GM12878 (cell line): ENCODE results near the gene THSD4. TPM values are rescaled to one million over a fixed set of nuclear protein-coding genes. Genes with fewer than 3 reads are reported as not detected.

Source experiments
- ATAC-seq: fragments of 200-7000 bp; cut with Tn5 transposase; 3 replicates; pipeline ENCODE4 v1.9.1; 2020; ENCODE audit warnings: mild to moderate bottlenecking, moderate library complexity
- BruUV-seq: library from RNA; stranded (reverse); fragments of 400-500 nt; replicated peaks from 2 replicates; lab custom pipeline; 2021; lab: Mats Ljungman, UMichigan
- CTCF ChIA-PET: fragments of 300-600 bp; sonication (Branson Sonifier 250); formaldehyde crosslinking; extraction: SDS; loops from one replicate; lab custom pipeline; 2021; ENCODE audit warnings: inconsistent platforms; lab: Yijun Ruan, JAX
- POLR2A ChIA-PET: fragments of 350-600 bp; formaldehyde crosslinking; extraction: SDS; loops from one replicate; lab custom pipeline; 2021; ENCODE audit warnings: inconsistent platforms; lab: Charles Lee
- RAD21 ChIA-PET: fragments of 300-600 bp; sonication (Branson Sonifier 250); formaldehyde crosslinking; loops from one replicate; lab custom pipeline; 2023; ENCODE audit warnings: antibody characterized with exemption; ENCODE audit not compliant: unreplicated experiment; lab: Charles Lee
- SMC1A ChIA-PET: fragments of 300-600 bp; sonication (Branson Sonifier 250); formaldehyde crosslinking; loops from one replicate; lab custom pipeline; 2023; ENCODE audit not compliant: unreplicated experiment, uncharacterized antibody; lab: Charles Lee
- DNase-seq: peaks from one replicate; pipeline ENCODE4 v3.0.0-alpha.2; 2011; ENCODE audit warnings: low read depth, low spot score
- FAIRE-seq: peaks from 3 replicates; lab custom pipeline; 2011; peaks lifted over from hg19 to GRCh38; lab: Jason Lieb, UNC
- H2AFZ ChIP-seq: 2 replicates; pipeline ENCODE4 v1.6.0; 2011; ENCODE audit warnings: low read depth, low read length, control low read depth; ENCODE audit not compliant: control insufficient read depth
- H3K27ac ChIP-seq: 2 replicates; pipeline ENCODE4 v1.5.1; 2011; ENCODE audit warnings: control low read depth; ENCODE audit not compliant: control insufficient read depth, insufficient read depth
- H3K27me3 ChIP-seq, 2 experiments: replicated peaks in 1 of 2; 2 replicates each; pipeline versions ENCODE4 v1.6.0 to v1.6.1; 2011; ENCODE audit warnings: low read length in 1 of 2; ENCODE audit not compliant: control insufficient read depth in 2 of 2, insufficient read depth in 2 of 2
- H3K36me3 ChIP-seq, 2 experiments: 2 replicates each; pipeline ENCODE4 v1.5.1; 2011; ENCODE audit warnings: low read length in 1 of 2; ENCODE audit not compliant: control insufficient read depth in 2 of 2, insufficient read depth in 2 of 2
- H3K4me1 ChIP-seq: 2 replicates; pipeline ENCODE4 v1.6.1; 2011; ENCODE audit warnings: mild to moderate bottlenecking, low read length, moderate library complexity, mixed read lengths; ENCODE audit not compliant: control insufficient read depth, insufficient read depth
- H3K4me2 ChIP-seq: 2 replicates; pipeline ENCODE4 v1.6.0; 2011; ENCODE audit warnings: control low read depth; ENCODE audit not compliant: control insufficient read depth, insufficient read depth
- H3K4me3 ChIP-seq: fragments of 200-600 bp; sonication (generic); 2 replicates; pipeline ENCODE4 v1.5.1; 2016
- H3K79me2 ChIP-seq: 2 replicates; pipeline ENCODE4 v1.6.0; 2011; ENCODE audit warnings: low read length; ENCODE audit not compliant: control insufficient read depth, insufficient read depth
- H3K9ac ChIP-seq: 2 replicates; pipeline ENCODE4 v1.8.0; 2011; ENCODE audit warnings: low read length, control low read depth, mixed read lengths; ENCODE audit not compliant: control insufficient read depth, insufficient read depth
- H3K9me3 ChIP-seq: replicated peaks from 3 replicates; pipeline ENCODE4 v1.5.1; 2011; ENCODE audit warnings: mild to moderate bottlenecking, low read length; ENCODE audit not compliant: control insufficient read depth, insufficient read depth
- H4K20me1 ChIP-seq: 2 replicates; pipeline ENCODE4 v1.6.0; 2011; ENCODE audit not compliant: control insufficient read depth, insufficient read depth
- BCL11A ChIP-seq: IDR thresholded peaks from 2 replicates; pipeline ENCODE4 v1.6.1; 2011; ENCODE audit warnings: low read depth, low read length
- CHD4 ChIP-seq: fragments of 200-600 bp; sonication (generic); IDR thresholded peaks from 2 replicates; pipeline ENCODE4 v1.6.1; 2016; ENCODE audit warnings: mild to moderate bottlenecking
- FOXM1 ChIP-seq: IDR thresholded peaks from 2 replicates; pipeline ENCODE4 v1.6.1; 2012; ENCODE audit warnings: low read depth, mild to moderate bottlenecking, inconsistent platforms, low read length, moderate library complexity
- HDAC2 ChIP-seq: fragments of 200-600 bp; sonication (generic); IDR thresholded peaks from 2 replicates; pipeline ENCODE4 v1.6.1; 2017
- MYB ChIP-seq: fragments of 150-350 bp; IDR thresholded peaks from 2 replicates; pipeline ENCODE4 v1.6.1; 2014; ENCODE audit warnings: mild to moderate bottlenecking, low read depth, low read length, borderline replicate concordance
- NBN ChIP-seq: fragments of 450-650 bp; IDR thresholded peaks from 2 replicates; pipeline ENCODE4 v1.6.1; 2016
- NR2C1 ChIP-seq: fragments of 450-650 bp; IDR thresholded peaks from 2 replicates; pipeline ENCODE4 v1.6.1; 2017; ENCODE audit warnings: antibody characterized with exemption, mild to moderate bottlenecking, moderate library complexity
- POU2F2 ChIP-seq: IDR thresholded peaks from 3 replicates; pipeline ENCODE4 v1.6.1; 2011; ENCODE audit warnings: low read depth, mild to moderate bottlenecking, low read length, borderline replicate concordance
- RB1 ChIP-seq: fragments of 450-650 bp; formaldehyde crosslinking; IDR thresholded peaks from 2 replicates; pipeline ENCODE4 v1.6.1; 2017; ENCODE audit warnings: mild to moderate bottlenecking, borderline replicate concordance
- SP1 ChIP-seq: IDR thresholded peaks from one replicate; pipeline ENCODE4 v1.6.1; 2011; ENCODE audit warnings: low read depth, low read length
- SUPT20H ChIP-seq: IDR thresholded peaks from 2 replicates; pipeline ENCODE4 v1.6.1; 2011; ENCODE audit warnings: low read depth, mild to moderate bottlenecking, low read length, moderate library complexity, borderline replicate concordance; ENCODE audit not compliant: control insufficient read depth
- TAF1 ChIP-seq: IDR thresholded peaks from 2 replicates; pipeline ENCODE4 v1.6.1; 2011; ENCODE audit warnings: mild to moderate bottlenecking, low read depth, low read length, borderline replicate concordance
- ZNF217 ChIP-seq: fragments of 450-650 bp; IDR thresholded peaks from 2 replicates; pipeline ENCODE4 v1.6.1; 2017; ENCODE audit warnings: antibody characterized with exemption, mild to moderate bottlenecking
- ZZZ3 ChIP-seq: IDR thresholded peaks from 2 replicates; pipeline ENCODE4 v1.6.1; 2011; ENCODE audit warnings: low read depth; ENCODE audit not compliant: control insufficient read depth, insufficient read length
- WGBS: methylation state at CpG from one replicate; pipeline ENCODE4 v1.1.6; 2016; ENCODE audit warnings: low lambda C conversion rate; ENCODE audit not compliant: insufficient replicate concordance, insufficient coverage; ENCODE audit errors: missing lambda C conversion rate; 5-methylcytosine and 5-hydroxymethylcytosine counted together
- in situ Hi-C: fragments of 300-500 bp; cut with MboI; formaldehyde crosslinking; loops from 9 replicates; pipeline ENCODE4 v1.14.3; 2018; ENCODE audit warnings: mixed read lengths
- intact Hi-C: fragments of 100-400 bp; cut with micrococcal nuclease; formaldehyde crosslinking; loops from one replicate; pipeline ENCODE4 v1.14.2; 2022; ENCODE audit not compliant: unreplicated experiment
- polyA plus RNA-seq, 11 experiments: library from polyadenylated mRNA; depleted of rRNA in 4 of 11; unstranded in 6 of 11; stranded (reverse) in 5 of 11; fragments of >200 nt; fragmentation: Nextera tagmentation in 4 of 11; fragmentation: Illumina TruSeq in 1 of 11; extraction: Ambion mirVana in 4 of 11; extraction: Trizol in 1 of 11; gene quantifications; 1 replicate in 1 of 11; 2 replicates in 10 of 11; pipeline versions ENCODE4 v1.2.1 to v1.2.3, GENCODE V29; 2011 to 2016; ENCODE audit warnings: inconsistent platforms in 2 of 11, missing spikeins in 2 of 11, low read depth in 1 of 11
- total RNA-seq, 4 experiments: library from RNA; depleted of rRNA in 3 of 4; stranded (reverse); fragments of >200 nt in 3 of 4; fragmentation: Illumina TruSeq in 1 of 4; extraction: Trizol in 1 of 4; gene quantifications; 2 replicates each; pipeline versions ENCODE4 v1.2.1 to v1.2.3, GENCODE V29; 2013 to 2021
- TF ChIP-seq, protein P1 (sequence below): IDR thresholded peaks from 2 replicates; pipeline ENCODE4 v1.6.1; 2012; ENCODE audit warnings: low read depth, low read length, improper control_type of control experiment
- TF ChIP-seq, protein P2 (sequence below): fragments of 450-650 bp; formaldehyde crosslinking; IDR thresholded peaks from 2 replicates; pipeline ENCODE4 v1.4.0; 2020; ENCODE audit warnings: mild to moderate bottlenecking, moderate library complexity
- TF ChIP-seq, protein P3 (sequence below): fragments of 450-650 bp; IDR thresholded peaks from 2 replicates; pipeline ENCODE4 v1.6.1; 2017; ENCODE audit warnings: borderline replicate concordance
- TF ChIP-seq, protein P4 (sequence below): IDR thresholded peaks from 2 replicates; pipeline ENCODE4 v1.6.1; 2012; ENCODE audit warnings: low read depth, low read length, improper control_type of control experiment

The THSD4 gene
- total and polyA plus RNA-seq, 10 of the 15 experiments (the other 5 are each of a cell fraction or from before 2014, with no cell fraction given), result 0.04 to 0.13 (median 0.05) TPM; not detected in 7

DNA sequence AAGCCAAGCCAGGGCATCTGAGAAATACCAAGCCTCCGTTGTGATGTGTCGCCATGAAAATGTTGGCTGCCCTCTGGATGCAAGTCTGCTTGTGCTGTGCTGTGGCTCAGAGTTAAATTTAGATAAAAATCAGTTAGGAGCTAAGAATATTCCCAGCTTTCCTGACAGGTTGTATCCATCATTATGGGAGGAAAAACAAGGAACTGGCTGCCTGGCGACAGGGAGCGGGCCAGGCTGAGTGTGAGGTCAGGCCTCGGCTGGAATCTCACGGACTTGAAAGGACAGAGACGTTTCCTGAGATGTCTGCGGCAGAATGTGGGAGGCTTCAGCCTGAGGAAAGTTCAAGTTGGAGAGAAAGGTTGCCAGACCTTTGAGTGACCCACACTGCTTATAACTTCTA lies 213.8 kb downstream of the THSD4 start (continued):
- TF ChIP-seq, protein P1, sequence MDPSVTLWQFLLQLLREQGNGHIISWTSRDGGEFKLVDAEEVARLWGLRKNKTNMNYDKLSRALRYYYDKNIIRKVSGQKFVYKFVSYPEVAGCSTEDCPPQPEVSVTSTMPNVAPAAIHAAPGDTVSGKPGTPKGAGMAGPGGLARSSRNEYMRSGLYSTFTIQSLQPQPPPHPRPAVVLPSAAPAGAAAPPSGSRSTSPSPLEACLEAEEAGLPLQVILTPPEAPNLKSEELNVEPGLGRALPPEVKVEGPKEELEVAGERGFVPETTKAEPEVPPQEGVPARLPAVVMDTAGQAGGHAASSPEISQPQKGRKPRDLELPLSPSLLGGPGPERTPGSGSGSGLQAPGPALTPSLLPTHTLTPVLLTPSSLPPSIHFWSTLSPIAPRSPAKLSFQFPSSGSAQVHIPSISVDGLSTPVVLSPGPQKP, result no peak

DNA sequence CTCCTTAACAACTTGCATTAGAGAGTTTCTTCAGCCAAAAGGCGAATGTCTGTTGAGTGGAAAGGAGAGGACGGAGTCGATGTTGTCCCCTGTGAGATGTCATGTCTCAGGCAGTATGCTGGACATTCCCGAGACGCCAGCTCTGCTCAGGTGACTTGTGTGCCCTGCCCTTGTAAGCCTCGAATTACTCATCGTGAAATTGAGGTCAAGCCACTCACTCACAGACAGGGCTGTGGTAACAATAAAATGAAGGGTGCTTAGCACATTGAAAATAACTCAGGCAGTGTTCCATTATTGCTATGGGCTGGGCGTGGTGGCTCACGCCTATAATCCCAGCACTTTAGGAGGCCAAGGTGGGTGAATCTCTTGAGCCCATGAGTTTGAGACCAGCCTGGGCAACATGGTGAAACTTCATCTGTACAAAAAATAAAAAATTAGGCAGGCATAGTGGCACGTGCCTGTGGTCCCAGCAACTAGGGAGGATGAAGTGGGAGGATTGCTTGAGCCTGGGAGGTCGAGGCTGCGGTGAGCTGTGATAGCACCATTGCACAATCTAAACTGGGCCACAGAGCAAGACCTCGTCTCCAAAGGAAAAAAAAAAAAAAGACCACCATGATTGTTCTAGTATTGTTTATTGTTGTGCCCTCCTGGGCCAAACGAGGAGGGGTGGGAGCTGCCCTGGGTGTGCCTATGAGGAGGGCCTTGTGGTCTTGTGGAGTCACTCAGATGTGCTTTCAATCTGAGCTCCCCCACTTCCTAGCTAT lies 214.4 kb downstream of the THSD4 start:
- H3K27me3 ChIP-seq, result no peaks in the 10 kb centered on the region
- ChIA-PET CTCF (no interaction called here), SMC1A (interaction anchor here (0.8 kb wide), 1 partner anchor 21 kb away, joined by 3 read pairs; no protein-coding TSS in a partner anchor), POLR2A (no interaction called here), RAD21 (no interaction called here)
- WGBS, result 35% methylated on average over 13 of the region's 14 CpGs
- H3K9me3 ChIP-seq, result no peaks in the 10 kb centered on the region
- intact Hi-C loops, result no loop called here
- peaks cover 3% of the 10 kb centered on the region for H3K4me1 ChIP-seq
- DNase-seq (no peak), FAIRE-seq (no peak), ATAC-seq (no peak)
- in situ Hi-C loops, result no loop called here
- H3K4me3 ChIP-seq, result no peak overlapping the region
- no peak overlapping the region for H3K4me2 ChIP-seq
- H3K79me2 ChIP-seq, result no peaks in the 10 kb centered on the region
- BruUV-seq, result no TSS peak
- no peaks in the 10 kb centered on the region for H3K36me3 ChIP-seq
- no peaks in the 10 kb centered on the region for H4K20me1 ChIP-seq
- TF ChIP-seq HDAC2 (no peak), NR2C1 (no peak), BCL11A (no peak), ZNF217 (no peak), SP1 (no peak), NBN (no peak), CHD4 (no peak), ZZZ3 (no peak), MYB (no peak), TAF1 (no peak), FOXM1 (no peak), RB1 (no peak), SUPT20H (no peak), POU2F2 (no peak)
- TF ChIP-seq, protein P2, sequence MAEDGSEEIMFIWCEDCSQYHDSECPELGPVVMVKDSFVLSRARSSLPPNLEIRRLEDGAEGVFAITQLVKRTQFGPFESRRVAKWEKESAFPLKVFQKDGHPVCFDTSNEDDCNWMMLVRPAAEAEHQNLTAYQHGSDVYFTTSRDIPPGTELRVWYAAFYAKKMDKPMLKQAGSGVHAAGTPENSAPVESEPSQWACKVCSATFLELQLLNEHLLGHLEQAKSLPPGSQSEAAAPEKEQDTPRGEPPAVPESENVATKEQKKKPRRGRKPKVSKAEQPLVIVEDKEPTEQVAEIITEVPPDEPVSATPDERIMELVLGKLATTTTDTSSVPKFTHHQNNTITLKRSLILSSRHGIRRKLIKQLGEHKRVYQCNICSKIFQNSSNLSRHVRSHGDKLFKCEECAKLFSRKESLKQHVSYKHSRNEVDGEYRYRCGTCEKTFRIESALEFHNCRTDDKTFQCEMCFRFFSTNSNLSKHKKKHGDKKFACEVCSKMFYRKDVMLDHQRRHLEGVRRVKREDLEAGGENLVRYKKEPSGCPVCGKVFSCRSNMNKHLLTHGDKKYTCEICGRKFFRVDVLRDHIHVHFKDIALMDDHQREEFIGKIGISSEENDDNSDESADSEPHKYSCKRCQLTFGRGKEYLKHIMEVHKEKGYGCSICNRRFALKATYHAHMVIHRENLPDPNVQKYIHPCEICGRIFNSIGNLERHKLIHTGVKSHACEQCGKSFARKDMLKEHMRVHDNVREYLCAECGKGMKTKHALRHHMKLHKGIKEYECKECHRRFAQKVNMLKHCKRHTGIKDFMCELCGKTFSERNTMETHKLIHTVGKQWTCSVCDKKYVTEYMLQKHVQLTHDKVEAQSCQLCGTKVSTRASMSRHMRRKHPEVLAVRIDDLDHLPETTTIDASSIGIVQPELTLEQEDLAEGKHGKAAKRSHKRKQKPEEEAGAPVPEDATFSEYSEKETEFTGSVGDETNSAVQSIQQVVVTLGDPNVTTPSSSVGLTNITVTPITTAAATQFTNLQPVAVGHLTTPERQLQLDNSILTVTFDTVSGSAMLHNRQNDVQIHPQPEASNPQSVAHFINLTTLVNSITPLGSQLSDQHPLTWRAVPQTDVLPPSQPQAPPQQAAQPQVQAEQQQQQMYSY (CRISPR knock-in tag), result no peak
- TF ChIP-seq, protein P3, sequence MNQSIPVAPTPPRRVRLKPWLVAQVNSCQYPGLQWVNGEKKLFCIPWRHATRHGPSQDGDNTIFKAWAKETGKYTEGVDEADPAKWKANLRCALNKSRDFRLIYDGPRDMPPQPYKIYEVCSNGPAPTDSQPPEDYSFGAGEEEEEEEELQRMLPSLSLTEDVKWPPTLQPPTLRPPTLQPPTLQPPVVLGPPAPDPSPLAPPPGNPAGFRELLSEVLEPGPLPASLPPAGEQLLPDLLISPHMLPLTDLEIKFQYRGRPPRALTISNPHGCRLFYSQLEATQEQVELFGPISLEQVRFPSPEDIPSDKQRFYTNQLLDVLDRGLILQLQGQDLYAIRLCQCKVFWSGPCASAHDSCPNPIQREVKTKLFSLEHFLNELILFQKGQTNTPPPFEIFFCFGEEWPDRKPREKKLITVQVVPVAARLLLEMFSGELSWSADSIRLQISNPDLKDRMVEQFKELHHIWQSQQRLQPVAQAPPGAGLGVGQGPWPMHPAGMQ, result no peak
- TF ChIP-seq, protein P4, sequence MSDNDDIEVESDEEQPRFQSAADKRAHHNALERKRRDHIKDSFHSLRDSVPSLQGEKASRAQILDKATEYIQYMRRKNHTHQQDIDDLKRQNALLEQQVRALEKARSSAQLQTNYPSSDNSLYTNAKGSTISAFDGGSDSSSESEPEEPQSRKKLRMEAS, result no peak
- no peak overlapping the region for H3K27ac ChIP-seq
- H2AFZ ChIP-seq, result no peak overlapping the region
- no peak overlapping the region for H3K9ac ChIP-seq
